Measurements from ENCODE around the gene RAMP2. TPM values are rescaled to one million over a fixed set of nuclear protein-coding genes. Genes with fewer than 3 reads are reported as not detected.

RAMP2 gene
- total and polyA plus RNA-seq, 2 of the 4 experiments (the other 2 are of a cell fraction) = 0.18 to 2.5 TPM

- CTCF ChIA-PET = no interaction called here
- Histone ChIP-seq H3K14ac (replicated peaks; ENCODE audit: low read depth, low read length) (no peak overlapping the region), H3K36me3 (ENCODE audit: control insufficient read depth, insufficient read depth, low read length) (no peaks in the 10 kb centered on the region), H3K4me1 (ENCODE audit: control insufficient read depth, insufficient read depth, low read length) (no peaks in the 10 kb centered on the region), H3K4ac (ENCODE audit: low read depth, low read length) (no peak overlapping the region), H2AK5ac (ENCODE audit: low read depth, low read length) (no peak overlapping the region), H2BK15ac (ENCODE audit: low read depth, low read length) (no peak overlapping the region), H4K91ac (ENCODE audit: insufficient read depth, low read depth, low read length) (no peak overlapping the region), H3K18ac (ENCODE audit: low read depth, low read length) (no peak overlapping the region), H3K27ac (ENCODE audit: insufficient read depth, low read length) (no peak overlapping the region), H3K4me2 (ENCODE audit: low read depth, low read length) (no peak overlapping the region), H3K4me3 (ENCODE audit: insufficient read depth, low read depth, low read length) (no peak overlapping the region), H3K9ac (ENCODE audit: low read depth, low read length) (no peak overlapping the region), H4K20me1 (ENCODE audit: insufficient read depth, low read length) (no peaks in the 10 kb centered on the region), H3K9me1 (ENCODE audit: insufficient read depth, low read length) (no peaks in the 10 kb centered on the region), H3K23ac (ENCODE audit: low read depth, low read length) (no peak overlapping the region), H4K5ac (ENCODE audit: low read depth, low read length) (no peak overlapping the region), H3K79me1 (ENCODE audit: low read depth in 1 of 2, low read length in 2 of 2) (no peaks in the 10 kb centered on the region), H3K9me3 (ENCODE audit: control insufficient read depth, insufficient read depth, low read length) (no peaks in the 10 kb centered on the region), H3K56ac (ENCODE audit: extremely low read depth, insufficient read depth, low read length) (no peak overlapping the region), H3K27me3 (ENCODE audit: control insufficient read depth, insufficient read depth, low read length) (peaks cover 15% of the 10 kb centered on the region; the same call in 1 of the 2 replicates), H2AK9ac (replicated peaks; ENCODE audit: low read depth, low read length, poor library complexity) (no peak overlapping the region), H2BK5ac (ENCODE audit: low read depth, low read length, poor library complexity, severe bottlenecking) (no peak overlapping the region), H4K8ac (ENCODE audit: low read depth in 2 of 2, low read length in 2 of 2) (no peak overlapping the region), H2BK120ac (ENCODE audit: low read depth, low read length) (no peak overlapping the region), H2BK20ac (ENCODE audit: low read depth, low read length) (no peak overlapping the region), H2AFZ (replicated peaks; ENCODE audit: low read length, poor library complexity) (no peak overlapping the region)
- 100% methylated on average over 2 of the region's 6 CpGs; no CpG with 5 or more reads in 1 of the 2 experiments for WGBS, 2 experiments (ENCODE audit: extremely low coverage in 2 of 2, insufficient read length in 1 of 2)
- POLR2A ChIA-PET (ENCODE audit: unreplicated experiment) = no interaction called here
- TF ChIP-seq MXI1 (IDR thresholded peaks at IDR 0.05; ENCODE audit: borderline replicate concordance, low read depth, low read length) (no peak), FOS (IDR thresholded peaks at IDR 0.05; ENCODE audit: low read depth, low read length) (no peak), MAZ (IDR thresholded peaks at IDR 0.05; ENCODE audit: borderline replicate concordance, low read depth, low read length) (no peak), ELK1 (IDR thresholded peaks at IDR 0.05; ENCODE audit: borderline replicate concordance, low read depth, low read length) (no peak), RFX5 (IDR thresholded peaks at IDR 0.05; ENCODE audit: low read depth, low read length) (no peak), CTCF (conservative IDR thresholded peaks at IDR 0.05; ENCODE audit: low read depth, low read length) (no peak)
- no peak for ATAC-seq (ENCODE audit: low read depth)
- dilution Hi-C loops (cut with HindIII; ENCODE audit: low sequenced_read_pairs, unreplicated experiment) (no loop called here), in situ Hi-C loops (cut with MboI; ENCODE audit: low sequenced_read_pairs) (no loop called here), intact Hi-C loops (cut with micrococcal nuclease) (no loop called here)
- no TSS peak for BruUV-seq (replicated peaks)
- DNase-seq = no peak
Observed at GRCh38 chr17:42766124-42766523, 5.1 kb downstream of the RAMP2 start.
